Mesendoderm (in vitro differentiated cells): Measurements from ENCODE around the gene CLDN18.

ENCODE experiments used
- DNase-seq: peaks from one replicate; pipeline ENCODE4 v3.0.0; 2013
- H2AK5ac ChIP-seq: 2 replicates; pipeline ENCODE4 v1.6.1; 2013; ENCODE audit warnings: low read length, inconsistent platforms
- H2BK120ac ChIP-seq: 2 replicates; pipeline ENCODE4 v1.6.1; 2013; ENCODE audit warnings: low read depth, mild to moderate bottlenecking, low read length, moderate library complexity, mixed read lengths
- H2BK15ac ChIP-seq: replicated peaks from 2 replicates; pipeline ENCODE4 v1.6.1; 2013; ENCODE audit warnings: low read depth, mild to moderate bottlenecking, moderate library complexity
- H2BK5ac ChIP-seq: 2 replicates; pipeline ENCODE4 v1.6.1; 2013; ENCODE audit warnings: low read length, inconsistent platforms
- H3K18ac ChIP-seq: 2 replicates; pipeline ENCODE4 v1.6.1; 2013; ENCODE audit warnings: mild to moderate bottlenecking, low read length, mixed read lengths
- H3K23ac ChIP-seq: one replicate; pipeline ENCODE4 v1.6.1; 2013; ENCODE audit warnings: low read length
- H3K27ac ChIP-seq: 2 replicates; pipeline ENCODE4 v1.5.1; 2013; ENCODE audit warnings: low read depth, mild to moderate bottlenecking, inconsistent platforms, low read length, moderate library complexity
- H3K27me3 ChIP-seq: 2 replicates; pipeline ENCODE4 v1.6.1; 2013; ENCODE audit warnings: low read length, control low read depth, mild to moderate bottlenecking, inconsistent platforms; ENCODE audit not compliant: insufficient read depth, poor library complexity
- H3K36me3 ChIP-seq: 2 replicates; pipeline ENCODE4 v1.6.1; 2013; ENCODE audit warnings: low read length, inconsistent platforms; ENCODE audit not compliant: control insufficient read depth, insufficient read depth
- H3K4ac ChIP-seq: one replicate; pipeline ENCODE4 v1.6.1; 2013; ENCODE audit warnings: low read depth, mild to moderate bottlenecking, low read length, moderate library complexity
- H3K4me1 ChIP-seq: 2 replicates; pipeline ENCODE4 v1.6.1; 2013; ENCODE audit warnings: low read depth, low read length, inconsistent platforms; ENCODE audit not compliant: control insufficient read depth
- H3K4me2 ChIP-seq: 2 replicates; pipeline ENCODE4 v1.6.1; 2013; ENCODE audit warnings: low read length
- H3K4me3 ChIP-seq: 2 replicates; pipeline ENCODE4 v1.5.1; 2013; ENCODE audit warnings: mild to moderate bottlenecking, low read length
- H3K56ac ChIP-seq: one replicate; pipeline ENCODE4 v1.6.1; 2013; ENCODE audit warnings: low read length
- H3K79me1 ChIP-seq: 2 replicates; pipeline ENCODE4 v1.6.1; 2013; ENCODE audit warnings: low read length, inconsistent platforms
- H3K79me2 ChIP-seq: 2 replicates; pipeline ENCODE4 v1.6.1; 2013; ENCODE audit warnings: mild to moderate bottlenecking, low read length; ENCODE audit not compliant: control insufficient read depth, insufficient read depth
- H3K9ac ChIP-seq: 2 replicates; pipeline ENCODE4 v1.6.1; 2013; ENCODE audit warnings: low read length, inconsistent platforms
- H4K5ac ChIP-seq: one replicate; pipeline ENCODE4 v1.6.1; 2013; ENCODE audit warnings: low read length
- H4K8ac ChIP-seq: one replicate; pipeline ENCODE4 v1.6.1; 2013; ENCODE audit warnings: low read depth, mild to moderate bottlenecking, control low read depth, low read length, moderate library complexity
- WGBS: extraction: QIAGEN DNeasy Blood & Tissue Kit; methylation state at CpG from one replicate; pipeline ENCODE4 v1.1.7; 2013; ENCODE audit warnings: low lambda C conversion rate, missing lambda C conversion rate; ENCODE audit not compliant: insufficient coverage; ENCODE audit errors: extremely low coverage; 5-methylcytosine and 5-hydroxymethylcytosine counted together

CLDN18 gene

DNA sequence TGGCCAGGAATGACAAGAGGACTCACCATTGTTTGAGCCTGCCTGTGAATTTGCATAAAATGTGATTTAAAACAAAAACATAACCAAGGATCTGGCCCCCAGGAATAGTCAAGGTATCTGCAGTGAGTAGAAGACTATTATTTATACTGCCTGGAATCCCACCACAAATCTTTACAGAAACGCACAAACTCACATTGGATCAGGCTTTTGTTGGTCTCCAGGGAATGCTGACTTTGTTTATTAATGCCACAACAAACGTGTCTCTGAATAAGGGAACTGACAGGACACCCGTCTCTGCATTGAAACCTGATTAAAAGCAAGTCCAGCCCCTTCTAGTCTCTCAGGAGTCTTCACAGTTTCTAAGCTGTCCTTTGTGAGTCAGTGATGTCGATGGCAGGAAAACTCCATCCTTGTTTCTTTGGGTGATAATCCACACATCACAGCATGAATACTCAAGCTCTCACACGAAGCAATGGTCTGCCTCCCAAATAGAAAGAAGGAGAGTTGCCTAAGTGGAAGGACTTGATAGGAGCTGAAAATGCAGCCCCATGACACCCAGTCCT is 37.7 kb downstream of the CLDN18 start:
- Histone ChIP-seq H3K18ac (no peak overlapping the region), H2BK5ac (no peak overlapping the region), H3K4me1 (peaks cover 7% of the 10 kb centered on the region), H3K4me3 (no peak overlapping the region), H3K36me3 (no peaks in the 10 kb centered on the region), H3K4ac (no peak overlapping the region), H4K8ac (no peak overlapping the region), H3K79me2 (no peaks in the 10 kb centered on the region), H3K23ac (no peak overlapping the region), H3K27ac (no peak overlapping the region), H4K5ac (no peak overlapping the region), H2BK15ac (no peak overlapping the region), H3K56ac (no peak overlapping the region), H2AK5ac (no peak overlapping the region), H3K27me3 (no peaks in the 10 kb centered on the region), H3K79me1 (no peaks in the 10 kb centered on the region), H3K4me2 (no peak overlapping the region), H2BK120ac (no peak overlapping the region), H3K9ac (no peak overlapping the region)
- WGBS: no CpG with 5 or more reads among the region's 5 CpGs
- DNase-seq: peak; percentile 55

DNA sequence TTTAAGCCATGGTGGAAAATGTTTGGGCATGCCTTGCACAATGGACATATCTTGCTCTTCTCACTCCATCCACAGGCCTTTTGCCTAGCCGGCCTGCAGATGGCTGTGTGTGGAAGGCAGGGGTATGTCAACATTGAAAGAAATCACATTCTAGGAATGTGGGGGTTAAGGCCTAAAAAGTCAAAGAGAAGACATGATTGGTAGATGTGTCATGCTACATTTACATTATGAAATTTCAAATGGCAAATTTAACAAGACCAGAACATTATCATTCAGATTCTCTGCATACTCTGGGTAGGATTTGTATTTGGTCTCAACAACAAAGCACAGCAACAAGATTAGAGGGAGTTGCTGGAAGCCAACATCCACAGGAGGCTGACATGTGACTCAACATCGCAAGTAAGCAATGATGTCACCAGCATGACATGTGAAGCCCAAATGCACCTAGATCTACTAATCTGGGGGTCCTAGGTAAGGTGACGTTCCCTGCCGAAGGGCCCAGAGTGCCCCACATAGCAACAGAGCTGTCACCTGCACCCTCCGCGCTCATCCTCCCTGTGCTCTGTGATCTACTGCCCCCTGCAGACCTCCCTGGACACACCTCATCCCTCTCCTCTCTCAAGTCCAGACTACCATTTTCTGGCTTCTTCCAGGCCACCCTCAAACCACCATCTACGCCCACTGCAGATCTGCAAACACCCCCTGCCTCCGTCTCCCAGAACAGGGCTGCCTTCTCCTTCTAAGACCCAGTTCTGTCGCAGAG is 39.4 kb downstream of the CLDN18 start:
- H3K18ac ChIP-seq: no peak overlapping the region
- H2AK5ac ChIP-seq: no peak overlapping the region
- H3K4ac ChIP-seq: no peak overlapping the region
- H3K56ac ChIP-seq: no peak overlapping the region
- H2BK120ac ChIP-seq: no peak overlapping the region
- no peaks in the 10 kb centered on the region for H3K27me3 ChIP-seq
- no peak overlapping the region for H3K4me2 ChIP-seq
- H2BK15ac ChIP-seq: no peak overlapping the region
- H4K5ac ChIP-seq: no peak overlapping the region
- H3K9ac ChIP-seq: no peak overlapping the region
- H3K23ac ChIP-seq: no peak overlapping the region
- H3K36me3 ChIP-seq: no peaks in the 10 kb centered on the region
- peaks cover 7% of the 10 kb centered on the region for H3K4me1 ChIP-seq
- H3K27ac ChIP-seq: no peak overlapping the region
- H4K8ac ChIP-seq: no peak overlapping the region
- peak; percentile 83 for DNase-seq
- no peak overlapping the region for H3K4me3 ChIP-seq
- H2BK5ac ChIP-seq: no peak overlapping the region
- H3K79me2 ChIP-seq: no peaks in the 10 kb centered on the region
- WGBS: no CpG with 5 or more reads among the region's 9 CpGs
- H3K79me1 ChIP-seq: no peaks in the 10 kb centered on the region

- Histone ChIP-seq H2BK5ac (no peak overlapping the region), H3K4ac (no peak overlapping the region), H3K9ac (no peak overlapping the region), H3K18ac (no peak overlapping the region), H4K8ac (no peak overlapping the region), H4K5ac (no peak overlapping the region), H3K79me1 (no peaks in the 10 kb centered on the region), H3K4me1 (peaks cover 3% of the 10 kb centered on the region), H3K27me3 (no peaks in the 10 kb centered on the region), H3K56ac (no peak overlapping the region), H3K79me2 (no peaks in the 10 kb centered on the region), H2BK15ac (no peak overlapping the region), H3K23ac (no peak overlapping the region), H3K36me3 (no peaks in the 10 kb centered on the region), H3K4me3 (no peak overlapping the region), H2AK5ac (no peak overlapping the region), H3K4me2 (no peak overlapping the region), H2BK120ac (no peak overlapping the region), H3K27ac (no peak overlapping the region)
- peak; percentile 69 for DNase-seq
- WGBS: no CpG with 5 or more reads among the region's 8 CpGs
Measured at GRCh38 chr3:138051947-138052802, 42.2 kb downstream of the CLDN18 start.

DNA sequence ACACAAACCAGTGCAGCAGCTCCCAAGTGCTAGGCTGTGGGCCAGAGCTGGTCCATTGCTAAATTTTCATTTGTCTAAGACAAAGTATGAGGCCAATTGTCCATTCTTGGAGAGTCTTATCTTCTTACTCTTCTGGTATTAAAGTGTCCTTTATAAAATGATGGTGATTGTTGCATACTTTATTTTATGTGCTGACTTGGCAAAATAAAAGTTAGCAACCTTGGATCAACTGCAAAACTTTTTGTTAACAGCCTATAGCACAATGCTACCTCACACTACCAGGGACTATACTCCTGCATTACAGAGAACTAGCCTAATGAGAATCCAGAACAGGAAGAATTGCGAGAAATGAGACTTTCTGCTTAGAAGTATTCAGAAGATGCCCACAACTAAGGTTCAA is 44.1 kb downstream of the CLDN18 start:
- Histone ChIP-seq H3K27ac (no peak overlapping the region), H3K79me2 (no peaks in the 10 kb centered on the region), H3K4me3 (no peak overlapping the region), H2BK120ac (no peak overlapping the region), H3K4ac (no peak overlapping the region), H2BK15ac (no peak overlapping the region), H3K27me3 (no peaks in the 10 kb centered on the region), H4K5ac (no peak overlapping the region), H3K56ac (no peak overlapping the region), H2BK5ac (no peak overlapping the region), H3K23ac (no peak overlapping the region), H3K18ac (no peak overlapping the region), H3K4me1 (no peaks in the 10 kb centered on the region), H3K79me1 (no peaks in the 10 kb centered on the region), H3K9ac (no peak overlapping the region), H4K8ac (no peak overlapping the region), H2AK5ac (no peak overlapping the region), H3K36me3 (no peaks in the 10 kb centered on the region), H3K4me2 (no peak overlapping the region)
- no CpG with 5 or more reads among the region's 1 CpG for WGBS
- no peak for DNase-seq

GRCh38 chr3:138057384-138057783 is 47.4 kb downstream of the CLDN18 start:
- no CpG with 5 or more reads among the region's 3 CpGs for WGBS
- Histone ChIP-seq H2BK5ac (no peak overlapping the region), H3K23ac (no peak overlapping the region), H3K36me3 (no peaks in the 10 kb centered on the region), H4K8ac (no peak overlapping the region), H3K27ac (no peak overlapping the region), H3K79me1 (no peaks in the 10 kb centered on the region), H3K9ac (no peak overlapping the region), H3K27me3 (no peaks in the 10 kb centered on the region), H3K4me1 (no peaks in the 10 kb centered on the region), H3K4ac (no peak overlapping the region), H3K4me2 (no peak overlapping the region), H2AK5ac (no peak overlapping the region), H3K56ac (no peak overlapping the region), H3K4me3 (no peak overlapping the region), H3K18ac (no peak overlapping the region), H2BK120ac (no peak overlapping the region), H3K79me2 (no peaks in the 10 kb centered on the region), H2BK15ac (no peak overlapping the region), H4K5ac (no peak overlapping the region)
- DNase-seq: no peak
